Right lobe of liver (tissue), 4 donors: Measurements from ENCODE around the gene SIL1.

Source experiments
- POLR2A ChIP-seq: fragments of 450-650 bp; IDR thresholded peaks from one replicate; pipeline ENCODE4 v1.6.1; 2017; ENCODE audit warnings: antibody characterized with exemption, mild to moderate bottlenecking
- TF ChIP-seq, protein P1 (sequence below), 4 donors: fragments of 200-600 bp in 3 of 4; fragments of 450-650 bp in 1 of 4; IDR thresholded peaks; one replicate each; pipeline versions ENCODE4 v1.5.1 to v1.8.0; 2016 to 2022; ENCODE audit warnings: antibody characterized with exemption in 4 of 4, mild to moderate bottlenecking in 2 of 4
- donor health status: DM: no; HTN: no; CAD: no.
- donor health status: DM: no; HTN: no; CAD: no.
- donor health status: DM: no; HTN: yes; CAD: no.

DNA sequence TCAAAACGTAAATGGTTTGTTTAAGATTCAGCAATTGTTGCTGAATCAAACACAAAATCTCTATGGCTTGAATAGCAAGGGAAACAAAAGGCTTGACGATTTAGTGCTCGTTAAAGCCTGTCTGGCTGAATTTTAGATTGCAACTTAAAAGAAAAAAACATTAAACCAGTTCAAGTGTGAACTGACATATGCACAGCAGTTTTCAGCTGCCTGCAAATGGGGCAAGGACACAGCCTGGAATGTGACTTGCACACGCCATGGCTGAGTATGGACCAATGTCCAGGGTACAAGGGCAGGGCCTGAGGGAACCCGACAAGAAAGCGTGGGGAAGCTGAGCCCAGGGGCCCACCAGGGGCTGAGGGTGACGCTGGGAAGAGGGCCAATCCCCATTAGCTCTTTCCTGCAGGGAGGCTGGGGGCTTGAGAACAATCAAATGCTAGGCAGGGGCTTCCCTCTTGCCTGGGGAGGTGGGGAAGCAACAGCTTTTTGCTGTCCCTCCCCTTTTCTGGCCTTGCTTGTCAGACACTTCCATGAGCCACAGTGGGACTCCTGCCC is 233.4 kb downstream of the SIL1 start:
- TF ChIP-seq, protein P1, sequence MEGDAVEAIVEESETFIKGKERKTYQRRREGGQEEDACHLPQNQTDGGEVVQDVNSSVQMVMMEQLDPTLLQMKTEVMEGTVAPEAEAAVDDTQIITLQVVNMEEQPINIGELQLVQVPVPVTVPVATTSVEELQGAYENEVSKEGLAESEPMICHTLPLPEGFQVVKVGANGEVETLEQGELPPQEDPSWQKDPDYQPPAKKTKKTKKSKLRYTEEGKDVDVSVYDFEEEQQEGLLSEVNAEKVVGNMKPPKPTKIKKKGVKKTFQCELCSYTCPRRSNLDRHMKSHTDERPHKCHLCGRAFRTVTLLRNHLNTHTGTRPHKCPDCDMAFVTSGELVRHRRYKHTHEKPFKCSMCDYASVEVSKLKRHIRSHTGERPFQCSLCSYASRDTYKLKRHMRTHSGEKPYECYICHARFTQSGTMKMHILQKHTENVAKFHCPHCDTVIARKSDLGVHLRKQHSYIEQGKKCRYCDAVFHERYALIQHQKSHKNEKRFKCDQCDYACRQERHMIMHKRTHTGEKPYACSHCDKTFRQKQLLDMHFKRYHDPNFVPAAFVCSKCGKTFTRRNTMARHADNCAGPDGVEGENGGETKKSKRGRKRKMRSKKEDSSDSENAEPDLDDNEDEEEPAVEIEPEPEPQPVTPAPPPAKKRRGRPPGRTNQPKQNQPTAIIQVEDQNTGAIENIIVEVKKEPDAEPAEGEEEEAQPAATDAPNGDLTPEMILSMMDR (IDR thresholded peaks at IDR 0.05) = no peak
- TF ChIP-seq POLR2A = no peak
